Keratinocyte (primary cell): ENCODE results near the gene ADARB2. TPM values are rescaled to one million over a fixed set of nuclear protein-coding genes. Genes with fewer than 3 reads are reported as not detected.
"Not testable (repeated sequence)": the region's sequence is repeated elsewhere in the genome, so short reads cannot be mapped to it uniquely, and the experiment has no call there.

ENCODE experiments used
- DNase-seq: peaks from one replicate; pipeline ENCODE4 v3.0.0-alpha.2; 2011; ENCODE audit warnings: low read depth, missing footprints, low spot score
- FAIRE-seq: peaks from 2 replicates; lab custom pipeline; 2011; peaks lifted over from hg19 to GRCh38; lab: Jason Lieb, UNC
- H2AFZ ChIP-seq: 2 replicates; pipeline ENCODE4 v1.6.0; 2012; ENCODE audit warnings: low read length, control low read depth, inconsistent platforms; ENCODE audit not compliant: control insufficient read depth
- H3K27ac ChIP-seq: 2 replicates; pipeline ENCODE4 v1.5.1; 2011; ENCODE audit warnings: low read length; ENCODE audit not compliant: control insufficient read depth, insufficient read depth
- H3K27me3 ChIP-seq: 3 replicates; pipeline ENCODE4 v1.6.0; 2011; ENCODE audit warnings: low read length; ENCODE audit not compliant: control insufficient read depth, insufficient read depth; ENCODE audit errors: extremely low read depth
- H3K36me3 ChIP-seq, 2 experiments: 2 replicates in 1 of 2; 3 replicates in 1 of 2; pipeline ENCODE4 v1.5.1; 2011; ENCODE audit warnings: low read length in 2 of 2, mild to moderate bottlenecking in 1 of 2; ENCODE audit not compliant: control insufficient read depth in 2 of 2, insufficient read depth in 2 of 2; ENCODE audit errors: extremely low read depth in 1 of 2
- H3K4me1 ChIP-seq: 3 replicates; pipeline ENCODE4 v1.5.1; 2011; ENCODE audit warnings: low read length; ENCODE audit not compliant: control insufficient read depth, insufficient read depth; ENCODE audit errors: extremely low read depth
- H3K4me2 ChIP-seq: 3 replicates; pipeline ENCODE4 v1.6.0; 2011; ENCODE audit warnings: low read depth, low read length; ENCODE audit not compliant: control insufficient read depth, insufficient read depth; ENCODE audit errors: extremely low read depth
- H3K4me3 ChIP-seq, 3 experiments: fragments of 200-600 bp in 1 of 3; sonication (generic) in 1 of 3; 2 replicates in 2 of 3; 3 replicates in 1 of 3; pipeline ENCODE4 v1.5.1; 2011 to 2016; ENCODE audit warnings: low read length in 3 of 3, mild to moderate bottlenecking in 3 of 3, control low read depth in 2 of 3, inconsistent platforms in 1 of 3, low read depth in 1 of 3, mixed read lengths in 1 of 3, mixed run types in 1 of 3, moderate library complexity in 1 of 3; ENCODE audit not compliant: control insufficient read depth in 2 of 3, insufficient read depth in 2 of 3; ENCODE audit errors: extremely low read depth in 1 of 3
- H3K79me2 ChIP-seq: 2 replicates; pipeline ENCODE4 v1.6.0; 2012; ENCODE audit warnings: low read length; ENCODE audit not compliant: control insufficient read depth, insufficient read depth
- H3K9ac ChIP-seq: 3 replicates; pipeline ENCODE4 v1.6.0; 2011; ENCODE audit warnings: low read length; ENCODE audit not compliant: control insufficient read depth, insufficient read depth; ENCODE audit errors: extremely low read depth
- H3K9me1 ChIP-seq: 3 replicates; pipeline ENCODE4 v1.6.0; 2011; ENCODE audit warnings: low read length; ENCODE audit not compliant: control insufficient read depth, insufficient read depth; ENCODE audit errors: extremely low read depth
- H3K9me3 ChIP-seq: 2 replicates; pipeline ENCODE4 v1.5.1; 2012; ENCODE audit warnings: low read depth, low read length; ENCODE audit not compliant: control insufficient read depth
- H4K20me1 ChIP-seq: 3 replicates; pipeline ENCODE4 v1.6.0; 2011; ENCODE audit warnings: low read length; ENCODE audit not compliant: control insufficient read depth, insufficient read depth; ENCODE audit errors: extremely low read depth
- EZH2 ChIP-seq: IDR thresholded peaks from one replicate; pipeline ENCODE4 v1.6.1; 2012; ENCODE audit warnings: inconsistent platforms, mild to moderate bottlenecking, low read length, moderate library complexity
- dilution Hi-C: fragments of 300-500 bp; cut with MboI; formaldehyde crosslinking; loops from one replicate; pipeline ENCODE4 v1.7.0; 2020; ENCODE audit warnings: low sequenced_read_pairs; ENCODE audit not compliant: extremely low pct_ligation_motif_present
- polyA plus RNA-seq, 5 experiments: library from polyadenylated mRNA; depleted of rRNA in 3 of 5; stranded (reverse) in 3 of 5; stranded (forward) in 1 of 5; unstranded in 1 of 5; fragments of >200 nt; gene quantifications; 1 replicate in 1 of 5; 2 replicates in 3 of 5; 3 replicates in 1 of 5; pipeline versions ENCODE4 v1.2.1 to v1.2.3, GENCODE V29; 2011 to 2012; ENCODE audit warnings: missing spikeins in 2 of 5, low read depth in 1 of 5, low replicate concordance in 1 of 5
- TF ChIP-seq, protein P1 (sequence below), 3 experiments: IDR thresholded peaks in 1 of 3; conservative IDR thresholded peaks in 1 of 3; optimal IDR thresholded peaks in 1 of 3; 2 replicates in 2 of 3; 3 replicates in 1 of 3; pipeline versions ENCODE3 to v1.5.1; 2011; ENCODE audit warnings: low read length in 3 of 3, mild to moderate bottlenecking in 3 of 3, moderate library complexity in 2 of 3, control low read depth in 1 of 3, inconsistent platforms in 1 of 3; ENCODE audit not compliant: insufficient read depth in 2 of 3; ENCODE audit errors: extremely low read depth in 1 of 3

The ADARB2 gene
- polyA plus RNA-seq, 1 donor (not counting 4 experiments of a cell fraction or from before 2014, with no cell fraction given), result not detected

DNA sequence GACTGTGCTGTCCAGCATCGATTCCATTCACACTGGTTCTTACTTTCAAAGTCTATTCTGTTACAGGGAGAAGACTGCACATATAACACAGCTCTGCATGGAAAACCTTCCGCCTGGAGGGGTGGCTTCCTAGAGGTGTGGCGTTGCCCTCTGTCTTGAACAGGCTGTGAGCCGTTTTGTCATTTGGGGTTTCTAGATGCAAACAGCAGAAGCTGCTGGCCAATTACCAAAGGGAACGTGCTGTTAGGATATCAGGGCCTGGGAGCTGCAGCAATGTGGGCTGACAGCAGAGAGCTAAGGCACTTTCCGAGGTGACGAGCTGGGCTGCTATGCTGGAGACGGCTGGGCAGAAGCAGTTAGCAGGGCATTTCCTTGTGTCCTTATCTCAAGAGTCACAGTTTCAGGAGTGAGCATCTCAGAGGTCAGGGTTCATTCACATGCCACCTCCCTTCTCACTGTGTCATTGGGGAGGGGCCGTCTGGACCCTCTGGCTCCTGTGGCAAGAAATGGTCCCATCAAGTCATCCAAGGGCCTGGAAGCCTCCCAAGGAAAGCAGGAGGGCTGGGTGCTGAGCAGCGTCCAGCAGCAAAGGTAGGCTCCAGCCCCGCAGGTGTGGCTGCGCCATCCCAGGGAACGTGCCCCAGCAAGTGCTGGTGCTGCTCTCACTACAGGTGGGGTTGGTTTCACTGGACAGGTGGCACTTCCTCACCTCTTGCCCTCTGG, 574.7 kb downstream of the ADARB2 start:
- TF ChIP-seq, protein P1, sequence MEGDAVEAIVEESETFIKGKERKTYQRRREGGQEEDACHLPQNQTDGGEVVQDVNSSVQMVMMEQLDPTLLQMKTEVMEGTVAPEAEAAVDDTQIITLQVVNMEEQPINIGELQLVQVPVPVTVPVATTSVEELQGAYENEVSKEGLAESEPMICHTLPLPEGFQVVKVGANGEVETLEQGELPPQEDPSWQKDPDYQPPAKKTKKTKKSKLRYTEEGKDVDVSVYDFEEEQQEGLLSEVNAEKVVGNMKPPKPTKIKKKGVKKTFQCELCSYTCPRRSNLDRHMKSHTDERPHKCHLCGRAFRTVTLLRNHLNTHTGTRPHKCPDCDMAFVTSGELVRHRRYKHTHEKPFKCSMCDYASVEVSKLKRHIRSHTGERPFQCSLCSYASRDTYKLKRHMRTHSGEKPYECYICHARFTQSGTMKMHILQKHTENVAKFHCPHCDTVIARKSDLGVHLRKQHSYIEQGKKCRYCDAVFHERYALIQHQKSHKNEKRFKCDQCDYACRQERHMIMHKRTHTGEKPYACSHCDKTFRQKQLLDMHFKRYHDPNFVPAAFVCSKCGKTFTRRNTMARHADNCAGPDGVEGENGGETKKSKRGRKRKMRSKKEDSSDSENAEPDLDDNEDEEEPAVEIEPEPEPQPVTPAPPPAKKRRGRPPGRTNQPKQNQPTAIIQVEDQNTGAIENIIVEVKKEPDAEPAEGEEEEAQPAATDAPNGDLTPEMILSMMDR (optimal IDR thresholded peaks at IDR 0.05 in 1 of 3, IDR thresholded peaks at IDR 0.05 in 1 of 3, conservative IDR thresholded peaks at IDR 0.05 in 1 of 3; ENCODE audit: extremely low read depth in 1 of 3, insufficient read depth in 2 of 3, low read length in 3 of 3), result no peak
- no peak for TF ChIP-seq EZH2
- no peaks in the 10 kb centered on the region for H3K9me3 ChIP-seq
- no peak overlapping the region for H3K27ac ChIP-seq
- H4K20me1 ChIP-seq, result no peaks in the 10 kb centered on the region
- no peaks in the 10 kb centered on the region for H3K79me2 ChIP-seq
- H3K27me3 ChIP-seq, result no peaks in the 10 kb centered on the region
- H2AFZ ChIP-seq, result no peak overlapping the region
- DNase-seq (no peak), FAIRE-seq (no peak)
- H3K9ac ChIP-seq, result no peak overlapping the region
- dilution Hi-C loops, result no loop called here
- no peaks in the 10 kb centered on the region for H3K9me1 ChIP-seq
- H3K4me2 ChIP-seq, result no peak overlapping the region
- no peaks in the 10 kb centered on the region for H3K4me1 ChIP-seq
- no peaks in the 10 kb centered on the region for H3K36me3 ChIP-seq
- H3K4me3 ChIP-seq, result no peak overlapping the region

DNA sequence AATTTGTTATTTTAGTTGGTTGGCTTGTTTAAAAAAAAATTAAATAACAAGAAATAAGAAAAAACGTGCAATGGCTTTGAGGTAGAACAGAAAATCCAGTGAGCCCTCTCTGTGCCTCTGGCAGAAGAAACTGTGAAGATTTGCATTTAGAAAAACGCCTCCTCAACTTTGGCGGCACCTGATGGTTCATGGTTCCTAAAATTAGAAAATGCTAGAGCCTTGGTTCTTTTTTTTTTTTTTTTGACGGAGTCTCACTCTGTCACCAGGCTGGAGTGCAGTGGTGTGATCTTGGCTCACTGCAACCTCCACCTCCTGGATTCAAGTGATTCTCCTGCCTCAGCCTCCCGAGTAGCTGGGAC, 576.0 kb downstream of the ADARB2 start:
- H3K4me2 ChIP-seq, dilution Hi-C loops, DNase-seq, H3K79me2 ChIP-seq, H3K4me3 ChIP-seq, H2AFZ ChIP-seq, H3K27me3 ChIP-seq, H3K9me3 ChIP-seq, H3K9me1 ChIP-seq, H3K4me1 ChIP-seq, H3K27ac ChIP-seq, H3K9ac ChIP-seq, FAIRE-seq, H4K20me1 ChIP-seq, H3K36me3 ChIP-seq: not testable (repeated sequence)
